A172 (cell line): ENCODE data around the gene RDX. TPM values are rescaled to one million over a fixed set of nuclear protein-coding genes. Genes with fewer than 3 reads are reported as not detected.

Experiments used
- DNase-seq: peaks from one replicate; pipeline ENCODE4 v3.0.0-alpha.2; 2015; ENCODE audit warnings: low spot score
- total RNA-seq: library from RNA; depleted of rRNA; stranded (reverse); fragments of >200 nt; shearing (Covaris generic); gene quantifications from 2 replicates; pipeline ENCODE4 v1.2.3, GENCODE V29; 2014; rRNA removed

Gene RDX
- total RNA-seq, 1 experiment from 2014 or later, result 133 TPM

- no peak for DNase-seq
These were observed 164.9 kb downstream of the RDX start for GRCh38 chr11:110131386-110132123.

DNA sequence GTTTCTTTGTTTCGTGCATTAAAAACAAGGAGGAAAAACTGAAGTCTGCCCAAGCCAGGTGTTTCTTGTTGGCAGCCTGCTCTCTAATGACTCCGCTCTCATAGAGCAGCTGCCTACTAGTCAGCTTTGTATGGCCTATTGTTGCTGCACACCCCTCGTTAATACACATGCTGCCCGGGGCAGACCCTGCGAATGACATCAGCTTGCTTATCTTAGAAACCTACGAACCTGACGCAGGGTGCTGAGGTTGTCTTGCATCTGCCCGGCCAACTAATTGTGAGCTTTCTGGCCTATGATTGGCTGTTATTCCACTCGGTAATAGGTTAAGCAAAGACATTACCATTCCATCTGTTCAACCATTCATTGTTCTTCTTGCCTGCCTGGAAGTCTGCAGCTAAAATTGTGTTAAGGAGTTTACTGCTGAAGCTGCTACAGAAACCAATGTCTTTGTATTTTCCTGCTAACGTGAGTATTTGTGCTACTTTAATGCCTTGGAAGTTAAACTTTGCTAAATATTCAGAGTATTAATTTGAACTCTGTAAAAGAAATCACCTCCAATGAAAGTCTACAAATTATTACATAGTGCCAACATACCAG lies 165.7 kb downstream of the RDX start:
- no peak for DNase-seq

GRCh38 chr11:110128161-110128560 lies 168.3 kb downstream of the RDX start:
- DNase-seq, result no peak

DNA sequence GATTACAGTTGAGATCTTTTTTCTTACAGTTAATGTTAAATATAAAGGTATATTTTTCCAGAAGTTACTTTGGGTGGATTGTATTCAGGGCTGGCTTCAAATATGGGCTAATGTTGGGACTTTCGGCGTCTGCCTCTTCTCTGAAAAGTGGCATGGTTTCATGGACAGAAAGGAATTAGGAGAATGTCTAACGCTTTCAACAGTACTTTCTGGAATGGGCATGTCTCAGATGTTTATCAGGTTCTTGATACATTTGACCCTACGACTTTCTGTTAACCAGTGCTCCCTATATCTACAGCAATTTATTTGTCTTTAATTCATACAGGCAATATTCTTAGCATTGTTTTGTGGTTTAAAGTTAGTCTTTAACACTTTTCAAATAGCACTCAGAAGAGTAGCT lies 169.5 kb downstream of the RDX start:
- no peak for DNase-seq

- DNase-seq, result no peak
These were observed 170.8 kb downstream of the RDX start for GRCh38 chr11:110125632-110126031.

Other genes starting within 250 kb of the RDX start
- 3.7 and 5.2 TPM in 2 replicates for gene ZC3H12C, start 203.2 kb downstream of the RDX start, total RNA-seq
- 10.9 and 12.3 TPM in 2 replicates for gene FDX1, start 133.3 kb upstream of the RDX start, total RNA-seq